IMR-90 (cell line): Measurements from ENCODE around the gene ZNF512B. TPM values are rescaled to one million over a fixed set of nuclear protein-coding genes. Genes with fewer than 3 reads are reported as not detected.

Experiments
- ATAC-seq: fragments of 200-7000 bp; cut with Tn5 transposase; 2 replicates; pipeline ENCODE4 v1.9.1; 2020; ENCODE audit warnings: low read depth, mild to moderate bottlenecking, moderate library complexity
- BruUV-seq: library from RNA; stranded (reverse); fragments of 400-500 nt; replicated peaks from 2 replicates; lab custom pipeline; 2021; lab: Mats Ljungman, UMichigan
- CTCF ChIA-PET: fragments of 300-600 bp; formaldehyde crosslinking; extraction: SDS; loops from one replicate; lab custom pipeline; 2021; ENCODE audit warnings: antibody characterized with exemption; lab: Yijun Ruan, JAX
- POLR2A ChIA-PET: fragments of 300-600 bp; sonication (Branson Sonifier 250); formaldehyde crosslinking; loops from one replicate; lab custom pipeline; 2022; ENCODE audit warnings: antibody characterized with exemption; ENCODE audit not compliant: unreplicated experiment; lab: Charles Lee
- DNase-seq: peaks from one replicate; pipeline ENCODE4 v3.0.0; 2013
- H2AFZ ChIP-seq: replicated peaks from 2 replicates; pipeline ENCODE3; 2013; ENCODE audit warnings: low read length, mild to moderate bottlenecking; ENCODE audit not compliant: poor library complexity
- H2AK5ac ChIP-seq: 2 replicates; pipeline ENCODE4 v1.6.1; 2013; ENCODE audit warnings: low read depth, low read length, inconsistent platforms
- H2AK9ac ChIP-seq: replicated peaks from 2 replicates; pipeline ENCODE3; 2013; ENCODE audit warnings: mild to moderate bottlenecking, low read depth, low read length, moderate library complexity; ENCODE audit not compliant: poor library complexity
- H2BK120ac ChIP-seq: 2 replicates; pipeline ENCODE4 v1.6.1; 2013; ENCODE audit warnings: low read depth, low read length, inconsistent platforms
- H2BK15ac ChIP-seq: 3 replicates; pipeline ENCODE4 v1.6.1; 2013; ENCODE audit warnings: low read depth, low read length, inconsistent platforms
- H2BK20ac ChIP-seq: 2 replicates; pipeline ENCODE4 v1.6.1; 2013; ENCODE audit warnings: low read depth, mild to moderate bottlenecking, inconsistent platforms, low read length, moderate library complexity
- H2BK5ac ChIP-seq: 2 replicates; pipeline ENCODE4 v1.6.1; 2013; ENCODE audit warnings: mild to moderate bottlenecking, low read depth, low read length, inconsistent platforms; ENCODE audit not compliant: poor library complexity, severe bottlenecking
- H3K14ac ChIP-seq: replicated peaks from 2 replicates; pipeline ENCODE4 v1.6.1; 2013; ENCODE audit warnings: low read depth, low read length, inconsistent platforms
- H3K18ac ChIP-seq: 2 replicates; pipeline ENCODE4 v1.6.1; 2013; ENCODE audit warnings: low read depth, low read length, control low read depth
- H3K23ac ChIP-seq: 2 replicates; pipeline ENCODE4 v1.6.1; 2013; ENCODE audit warnings: low read depth, low read length, inconsistent platforms
- H3K27ac ChIP-seq: 2 replicates; pipeline ENCODE4 v1.5.1; 2013; ENCODE audit warnings: mild to moderate bottlenecking, control low read depth, low read length; ENCODE audit not compliant: insufficient read depth
- H3K27me3 ChIP-seq: 2 replicates; pipeline ENCODE4 v1.6.1; 2013; ENCODE audit warnings: low read length; ENCODE audit not compliant: control insufficient read depth, insufficient read depth
- H3K36me3 ChIP-seq: 2 replicates; pipeline ENCODE4 v1.6.1; 2013; ENCODE audit warnings: low read length, mixed read lengths; ENCODE audit not compliant: control insufficient read depth, insufficient read depth
- H3K4ac ChIP-seq: 2 replicates; pipeline ENCODE4 v1.6.1; 2013; ENCODE audit warnings: low read depth, low read length, inconsistent platforms
- H3K4me1 ChIP-seq: 2 replicates; pipeline ENCODE4 v1.6.1; 2013; ENCODE audit warnings: low read length, mixed read lengths; ENCODE audit not compliant: control insufficient read depth, insufficient read depth
- H3K4me2 ChIP-seq: 2 replicates; pipeline ENCODE4 v1.6.1; 2013; ENCODE audit warnings: low read depth, mild to moderate bottlenecking, control low read depth, low read length, moderate library complexity
- H3K4me3 ChIP-seq: 2 replicates; pipeline ENCODE4 v1.5.1; 2013; ENCODE audit warnings: low read depth, mild to moderate bottlenecking, control low read depth, low read length, moderate library complexity; ENCODE audit not compliant: insufficient read depth
- H3K56ac ChIP-seq: 2 replicates; pipeline ENCODE4 v1.6.1; 2013; ENCODE audit warnings: low read length, inconsistent platforms; ENCODE audit not compliant: insufficient read depth; ENCODE audit errors: extremely low read depth
- H3K79me1 ChIP-seq, 2 experiments: 2 replicates each; pipeline ENCODE4 v1.6.1; 2013; ENCODE audit warnings: low read length in 2 of 2, inconsistent platforms in 1 of 2, low read depth in 1 of 2
- H3K9ac ChIP-seq: 2 replicates; pipeline ENCODE4 v1.6.1; 2013; ENCODE audit warnings: low read depth, low read length, control low read depth
- H3K9me1 ChIP-seq: 2 replicates; pipeline ENCODE4 v1.6.1; 2013; ENCODE audit warnings: low read length, inconsistent platforms; ENCODE audit not compliant: insufficient read depth
- H3K9me3 ChIP-seq: 2 replicates; pipeline ENCODE4 v1.6.1; 2013; ENCODE audit warnings: low read length; ENCODE audit not compliant: control insufficient read depth, insufficient read depth
- H4K20me1 ChIP-seq: 2 replicates; pipeline ENCODE4 v1.6.1; 2013; ENCODE audit warnings: low read length, inconsistent platforms; ENCODE audit not compliant: insufficient read depth
- H4K5ac ChIP-seq: 2 replicates; pipeline ENCODE4 v1.6.1; 2013; ENCODE audit warnings: mild to moderate bottlenecking, low read depth, low read length, control low read depth
- H4K8ac ChIP-seq, 2 experiments: 2 replicates each; pipeline ENCODE4 v1.6.1; 2013; ENCODE audit warnings: low read depth in 2 of 2, low read length in 2 of 2, control low read depth in 1 of 2, inconsistent platforms in 1 of 2
- H4K91ac ChIP-seq: 2 replicates; pipeline ENCODE4 v1.6.1; 2013; ENCODE audit warnings: low read depth, low read length, inconsistent platforms; ENCODE audit not compliant: insufficient read depth
- BHLHE40 ChIP-seq: fragments of 150-350 bp; IDR thresholded peaks from 2 replicates; pipeline ENCODE4 v1.6.1; 2016; ENCODE audit warnings: mild to moderate bottlenecking, low read depth, low read length
- CHD1 ChIP-seq: IDR thresholded peaks from 2 replicates; pipeline ENCODE4 v1.6.1; 2012; ENCODE audit warnings: low read depth, low read length, improper control_type of control experiment
- FOS ChIP-seq: fragments of 150-350 bp; IDR thresholded peaks from 2 replicates; pipeline ENCODE4 v1.6.1; 2016; ENCODE audit warnings: low read depth, low read length
- MAFK ChIP-seq: IDR thresholded peaks from 2 replicates; pipeline ENCODE4 v1.6.1; 2012; ENCODE audit warnings: low read depth, low read length, improper control_type of control experiment
- MAZ ChIP-seq: IDR thresholded peaks from 2 replicates; pipeline ENCODE4 v1.6.1; 2012; ENCODE audit warnings: low read depth, mild to moderate bottlenecking, low read length, improper control_type of control experiment, moderate library complexity, borderline replicate concordance
- MXI1 ChIP-seq: IDR thresholded peaks from 2 replicates; pipeline ENCODE4 v1.6.1; 2012; ENCODE audit warnings: low read depth, mild to moderate bottlenecking, low read length, moderate library complexity, borderline replicate concordance
- NFE2L2 ChIP-seq: fragments of 150-350 bp; IDR thresholded peaks from 2 replicates; pipeline ENCODE4 v1.6.1; 2016; ENCODE audit warnings: low read depth, mild to moderate bottlenecking, low read length
- POLR2A ChIP-seq: IDR thresholded peaks from 2 replicates; pipeline ENCODE4 v1.6.1; 2012; ENCODE audit warnings: mild to moderate bottlenecking, low read depth, low read length
- RCOR1 ChIP-seq: IDR thresholded peaks from 2 replicates; pipeline ENCODE4 v1.6.1; 2012; ENCODE audit warnings: mild to moderate bottlenecking, low read length, improper control_type of control experiment; ENCODE audit not compliant: insufficient replicate concordance
- RFX5 ChIP-seq: IDR thresholded peaks from 2 replicates; pipeline ENCODE4 v1.8.0; 2012; ENCODE audit warnings: low read depth, mild to moderate bottlenecking, low read length, moderate library complexity
- WGBS, 2 experiments: methylation state at CpG; one replicate each; pipeline versions ENCODE4 v1.1.5 to v1.1.7; 2013; ENCODE audit warnings: missing lambda C conversion rate in 2 of 2; ENCODE audit not compliant: insufficient read length in 1 of 2; ENCODE audit errors: extremely low coverage in 2 of 2; 5-methylcytosine and 5-hydroxymethylcytosine counted together
- dilution Hi-C: fragments of 300-500 bp; cut with HindIII; formaldehyde crosslinking; loops from one replicate; pipeline ENCODE4 v1.14.3; 2018; ENCODE audit warnings: low sequenced_read_pairs; ENCODE audit not compliant: unreplicated experiment
- in situ Hi-C: fragments of 300-500 bp; cut with MboI; formaldehyde crosslinking; loops from 3 replicates; pipeline ENCODE4 v1.14.3; 2019; ENCODE audit warnings: low sequenced_read_pairs, inconsistent platforms, mixed read lengths
- intact Hi-C: fragments of 100-400 bp; cut with micrococcal nuclease; formaldehyde crosslinking; loops from 2 replicates; pipeline ENCODE4 v1.10.0; 2022
- polyA plus RNA-seq, 3 experiments: library from polyadenylated mRNA; depleted of rRNA; stranded (reverse); fragments of >200 nt; gene quantifications; 2 replicates each; pipeline ENCODE4 v1.2.3, GENCODE V29; 2012; ENCODE audit warnings: low replicate concordance in 1 of 3
- total RNA-seq: library from RNA; depleted of rRNA; stranded (reverse); fragments of >200 nt; gene quantifications from 2 replicates; pipeline ENCODE4 v1.2.3, GENCODE V29; 2012
- TF ChIP-seq, protein P1 (sequence below): fragments of 150-350 bp; IDR thresholded peaks from 2 replicates; pipeline ENCODE4 v1.6.1; 2016; ENCODE audit warnings: low read depth, mild to moderate bottlenecking, low read length, moderate library complexity, borderline replicate concordance
- TF ChIP-seq, protein P2 (sequence below): fragments of 150-350 bp; IDR thresholded peaks from 2 replicates; pipeline ENCODE4 v1.6.1; 2017; ENCODE audit warnings: mild to moderate bottlenecking, antibody characterized with exemption, low read length, low read depth

Gene ZNF512B
- total and polyA plus RNA-seq, 2 of the 4 experiments (the other 2 are of a cell fraction), result 6.5 to 15.6 TPM

DNA sequence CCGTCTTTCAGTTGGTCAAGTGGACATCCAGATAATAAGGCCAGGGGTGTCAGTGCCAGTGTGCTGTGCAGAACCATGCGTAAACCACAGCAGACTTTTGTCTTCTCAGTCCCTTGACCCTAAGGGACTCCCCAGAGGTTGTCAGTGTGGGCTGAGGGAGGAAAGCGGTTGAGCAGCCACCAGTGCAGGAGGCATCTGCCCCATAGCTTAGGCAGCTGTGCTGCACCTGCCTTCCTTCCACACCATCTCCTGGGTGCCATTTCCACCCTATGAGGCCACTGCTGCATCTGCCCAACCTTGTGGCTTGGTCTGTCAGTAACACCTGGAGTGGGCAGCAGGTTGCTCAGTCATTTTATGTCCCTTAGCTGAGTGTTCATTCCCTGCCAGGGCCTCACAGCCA, 37.2 kb upstream of the ZNF512B start:
- H2BK15ac ChIP-seq, result no peak overlapping the region
- peaks cover 13% of the 10 kb centered on the region for H3K9me1 ChIP-seq
- TF ChIP-seq BHLHE40 (no peak), MXI1 (no peak), MAZ (no peak), RCOR1 (no peak), NFE2L2 (no peak), RFX5 (no peak), FOS (no peak), MAFK (no peak), POLR2A (no peak), CHD1 (no peak)
- TF ChIP-seq, protein P1, sequence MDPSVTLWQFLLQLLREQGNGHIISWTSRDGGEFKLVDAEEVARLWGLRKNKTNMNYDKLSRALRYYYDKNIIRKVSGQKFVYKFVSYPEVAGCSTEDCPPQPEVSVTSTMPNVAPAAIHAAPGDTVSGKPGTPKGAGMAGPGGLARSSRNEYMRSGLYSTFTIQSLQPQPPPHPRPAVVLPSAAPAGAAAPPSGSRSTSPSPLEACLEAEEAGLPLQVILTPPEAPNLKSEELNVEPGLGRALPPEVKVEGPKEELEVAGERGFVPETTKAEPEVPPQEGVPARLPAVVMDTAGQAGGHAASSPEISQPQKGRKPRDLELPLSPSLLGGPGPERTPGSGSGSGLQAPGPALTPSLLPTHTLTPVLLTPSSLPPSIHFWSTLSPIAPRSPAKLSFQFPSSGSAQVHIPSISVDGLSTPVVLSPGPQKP, result no peak
- TF ChIP-seq, protein P2, sequence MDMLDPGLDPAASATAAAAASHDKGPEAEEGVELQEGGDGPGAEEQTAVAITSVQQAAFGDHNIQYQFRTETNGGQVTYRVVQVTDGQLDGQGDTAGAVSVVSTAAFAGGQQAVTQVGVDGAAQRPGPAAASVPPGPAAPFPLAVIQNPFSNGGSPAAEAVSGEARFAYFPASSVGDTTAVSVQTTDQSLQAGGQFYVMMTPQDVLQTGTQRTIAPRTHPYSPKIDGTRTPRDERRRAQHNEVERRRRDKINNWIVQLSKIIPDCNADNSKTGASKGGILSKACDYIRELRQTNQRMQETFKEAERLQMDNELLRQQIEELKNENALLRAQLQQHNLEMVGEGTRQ, result no peak
- H2BK20ac ChIP-seq, result no peak overlapping the region
- ATAC-seq (no peak), DNase-seq (no peak)
- no peak overlapping the region for H3K4ac ChIP-seq
- peaks cover 34% of the 10 kb centered on the region for H4K20me1 ChIP-seq
- no peak overlapping the region for H3K56ac ChIP-seq
- ChIA-PET CTCF (no interaction called here), POLR2A (no interaction called here)
- no peak overlapping the region for H4K91ac ChIP-seq
- H4K5ac ChIP-seq, result no peak overlapping the region
- no peak overlapping the region for H4K8ac ChIP-seq
- no peaks in the 10 kb centered on the region for H3K27me3 ChIP-seq
- H2AK5ac ChIP-seq, result no peak overlapping the region
- no peak overlapping the region for H2BK120ac ChIP-seq
- peaks cover 54% of the 10 kb centered on the region for H3K36me3 ChIP-seq
- no peak overlapping the region for H3K14ac ChIP-seq
- no peaks in the 10 kb centered on the region for H3K9me3 ChIP-seq
- H3K23ac ChIP-seq, result no peak overlapping the region
- dilution Hi-C loops (no loop called here), intact Hi-C loops (no loop called here), in situ Hi-C loops (no loop called here)
- H3K9ac ChIP-seq, result no peak overlapping the region
- H3K18ac ChIP-seq, result no peak overlapping the region
- H3K4me1 ChIP-seq, result peaks cover 15% of the 10 kb centered on the region; the same call in 1 of the 2 replicates
- H3K27ac ChIP-seq, result no peak overlapping the region
- no TSS peak for BruUV-seq
- 100% methylated on average over 1 of the region's 3 CpGs; no CpG with 5 or more reads in 1 of the 2 experiments for WGBS, 2 experiments
- no peak overlapping the region for H3K4me3 ChIP-seq
- H3K79me1 ChIP-seq, result peaks cover 29 to 56% of the 10 kb centered on the region in 2 experiments
- no peak overlapping the region for H2BK5ac ChIP-seq
- no peak overlapping the region for H3K4me2 ChIP-seq
- no peak overlapping the region for H2AK9ac ChIP-seq
- no peak overlapping the region for H2AFZ ChIP-seq
